SU-DHL-6 (cell line): ENCODE measurements around the gene ZFAND6.

Experiments used
- H2AFZ ChIP-seq: fragments of 200-600 bp; sonication (generic); 2 replicates; pipeline ENCODE4 v1.6.1; 2014; ENCODE audit warnings: low read depth, mild to moderate bottlenecking, moderate library complexity, mixed read lengths, antibody characterized with exemption, low read length; ENCODE audit not compliant: severe bottlenecking
- H3F3A ChIP-seq: fragments of 200-600 bp; shearing (Covaris generic); 2 replicates; pipeline ENCODE4 v1.6.0; 2016; ENCODE audit warnings: antibody characterized with exemption, mild to moderate bottlenecking; ENCODE audit not compliant: insufficient read depth
- H3K27ac ChIP-seq: fragments of 200-600 bp; sonication (generic); 2 replicates; pipeline ENCODE4 v1.5.1; 2016; ENCODE audit warnings: low read depth, mild to moderate bottlenecking, low read length, moderate library complexity, mixed read lengths
- H3K27me3 ChIP-seq: fragments of 200-600 bp; sonication (generic), shearing (Covaris generic); 2 replicates; pipeline ENCODE4 v1.6.0; 2014; ENCODE audit warnings: mild to moderate bottlenecking, low read length
- H3K36me3 ChIP-seq: fragments of 200-600 bp; sonication (generic); 2 replicates; pipeline ENCODE4 v1.6.1; 2014; ENCODE audit warnings: mild to moderate bottlenecking, low read length, mixed read lengths
- H3K4me2 ChIP-seq: fragments of 300-600, 200-600 bp; shearing (Covaris generic), sonication (generic); 2 replicates; pipeline ENCODE4 v1.6.0; 2014; ENCODE audit warnings: low read length, low read depth, mild to moderate bottlenecking; ENCODE audit not compliant: poor library complexity, severe bottlenecking
- H3K4me3 ChIP-seq: fragments of 200-600 bp; sonication (generic); 2 replicates; pipeline ENCODE4 v1.5.1; 2014; ENCODE audit warnings: antibody characterized with exemption, low read length, mild to moderate bottlenecking, mixed read lengths; ENCODE audit not compliant: insufficient read depth, poor library complexity, severe bottlenecking
- H3K79me2 ChIP-seq: fragments of 200-600 bp; sonication (generic); 2 replicates; pipeline ENCODE4 v1.6.1; 2014; ENCODE audit warnings: mild to moderate bottlenecking, low read length, moderate library complexity; ENCODE audit not compliant: insufficient read depth
- H3K9ac ChIP-seq: fragments of 200-600 bp; sonication (generic); 2 replicates; pipeline ENCODE4 v1.7.0; 2014; ENCODE audit warnings: mild to moderate bottlenecking, low read length
- H3K9me2 ChIP-seq: fragments of 200-600 bp; sonication (generic); replicated peaks from 2 replicates; pipeline ENCODE4 v1.6.1; 2014; ENCODE audit warnings: low read length; ENCODE audit not compliant: insufficient read depth
- H3K9me3 ChIP-seq: fragments of 200-600 bp; sonication (generic); 2 replicates; pipeline ENCODE4 v1.6.1; 2014; ENCODE audit warnings: low read length, mixed read lengths; ENCODE audit not compliant: insufficient read depth
- H4K20me1 ChIP-seq: fragments of 200-600 bp; sonication (generic); 2 replicates; pipeline ENCODE4 v1.6.1; 2014; ENCODE audit warnings: low read depth, mild to moderate bottlenecking, antibody characterized with exemption, low read length, moderate library complexity, mixed read lengths
- CTCF ChIP-seq: fragments of 200-600 bp; sonication (generic); IDR thresholded peaks from one replicate; pipeline ENCODE4 v1.5.1; 2017; ENCODE audit warnings: antibody characterized with exemption, mild to moderate bottlenecking, low read length, moderate library complexity; ENCODE audit not compliant: insufficient read depth, poor library complexity, severe bottlenecking
- EZH2phosphoT487 ChIP-seq: fragments of 200-600 bp; sonication (generic), shearing (Covaris generic); conservative IDR thresholded peaks from 2 replicates; pipeline ENCODE4 v1.6.1; 2018; ENCODE audit warnings: mild to moderate bottlenecking, antibody characterized with exemption, low read length, moderate library complexity, mixed read lengths

Gene ZFAND6

GRCh38 chr15:80061582-80061981, 2.1 kb downstream of the ZFAND6 start:
- no peaks in the 10 kb centered on the region for H3K9me3 ChIP-seq
- peaks cover 66% of the 10 kb centered on the region for H3K79me2 ChIP-seq
- no peaks in the 10 kb centered on the region for H3K27me3 ChIP-seq
- H3K36me3 ChIP-seq = no peaks in the 10 kb centered on the region
- H3K4me3 ChIP-seq = peak overlapping the region; percentile 93
- H3K27ac ChIP-seq = no peak overlapping the region
- 0 out of 2 replicates have a peak, but pooled peaks cover 5% of the 10 kb centered on the region for H3F3A ChIP-seq
- peaks cover 28% of the 10 kb centered on the region for H4K20me1 ChIP-seq
- peak overlapping the region; percentile 79 for H3K9ac ChIP-seq
- H3K4me2 ChIP-seq = peak overlapping the region; percentile 93
- H3K9me2 ChIP-seq = no peaks in the 10 kb centered on the region
- TF ChIP-seq EZH2phosphoT487 = no peak
- no peak overlapping the region for H2AFZ ChIP-seq

GRCh38 chr15:80066912-80067311, 7.4 kb downstream of the ZFAND6 start:
- no peak overlapping the region for H3K4me2 ChIP-seq
- H3K36me3 ChIP-seq = no peaks in the 10 kb centered on the region
- H3F3A ChIP-seq = no peaks in the 10 kb centered on the region; the same call in 1 of the 2 replicates
- H3K79me2 ChIP-seq = peaks cover 98% of the 10 kb centered on the region
- no peaks in the 10 kb centered on the region for H3K9me3 ChIP-seq
- H3K9me2 ChIP-seq = no peaks in the 10 kb centered on the region
- TF ChIP-seq CTCF (no peak), EZH2phosphoT487 (no peak)
- no peak overlapping the region for H2AFZ ChIP-seq
- H4K20me1 ChIP-seq = peaks cover 20% of the 10 kb centered on the region; the same call in 1 of the 2 replicates
- H3K27me3 ChIP-seq = no peaks in the 10 kb centered on the region
- H3K27ac ChIP-seq = no peak overlapping the region
- no peak overlapping the region for H3K9ac ChIP-seq
- no peak overlapping the region for H3K4me3 ChIP-seq

- Histone ChIP-seq H3K27ac (no peak overlapping the region), H3K4me3 (no peak overlapping the region), H3K36me3 (no peaks in the 10 kb centered on the region), H4K20me1 (0 out of 2 replicates have a peak, but pooled peaks cover 10% of the 10 kb centered on the region), H3K4me2 (peak overlapping the region; percentile 5), H3K9me2 (no peaks in the 10 kb centered on the region), H3K9me3 (no peaks in the 10 kb centered on the region), H2AFZ (no peak overlapping the region), H3K27me3 (no peaks in the 10 kb centered on the region), H3K9ac (no peak overlapping the region), H3K79me2 (peaks cover 99% of the 10 kb centered on the region), H3F3A (no peaks in the 10 kb centered on the region; the same call in 1 of the 2 replicates)
- TF ChIP-seq CTCF (no peak), EZH2phosphoT487 (no peak)
Measured at GRCh38 chr15:80068578-80068977, 9.1 kb downstream of the ZFAND6 start.

GRCh38 chr15:80070840-80071239, 11.4 kb downstream of the ZFAND6 start:
- H3F3A ChIP-seq = no peaks in the 10 kb centered on the region; the same call in 1 of the 2 replicates
- TF ChIP-seq EZH2phosphoT487 = no peak
- TF ChIP-seq CTCF = no peak
- H3K4me2 ChIP-seq = peak overlapping the region; percentile 81
- no peak overlapping the region for H2AFZ ChIP-seq
- no peak overlapping the region for H3K9ac ChIP-seq
- no peaks in the 10 kb centered on the region for H3K9me3 ChIP-seq
- no peak overlapping the region for H3K27ac ChIP-seq
- H3K27me3 ChIP-seq = no peaks in the 10 kb centered on the region
- H3K9me2 ChIP-seq = no peaks in the 10 kb centered on the region
- 0 out of 2 replicates have a peak, but pooled peaks cover 14% of the 10 kb centered on the region for H4K20me1 ChIP-seq
- H3K36me3 ChIP-seq = no peaks in the 10 kb centered on the region
- H3K79me2 ChIP-seq = peaks cover 99% of the 10 kb centered on the region
- H3K4me3 ChIP-seq = no peak overlapping the region
